Measurements from ENCODE around the gene TIPIN. TPM values are rescaled to one million over a fixed set of nuclear protein-coding genes. Genes with fewer than 3 reads are reported as not detected.
"Not testable (repeated sequence)": the region's sequence is repeated elsewhere in the genome, so short reads cannot be mapped to it uniquely, and the experiment has no call there.

The TIPIN gene
- total and polyA plus RNA-seq, 4 donors: 2.6 to 7.6 (median 3.4) TPM

GRCh38 chr15:66388043-66388363 is 31.5 kb upstream of the TIPIN start:
- intact Hi-C loops (cut with DNase I): loop anchor here in 1 of 2 donors (5.0 kb wide), 1 partner anchor 109 kb away; the partner anchor contains the start of gene SNAPC5
- no peak for DNase-seq
- H3K36me3 ChIP-seq (ENCODE audit: control insufficient read depth in 1 of 2, insufficient read depth in 2 of 2, low read length in 1 of 2): no peaks in the 10 kb centered on the region
- ATAC-seq (ENCODE audit: low FRiP score): no peak
- H3K4me1 ChIP-seq (ENCODE audit: control insufficient read depth in 1 of 2, insufficient read depth in 2 of 2, low read length in 2 of 2): no peaks in the 10 kb centered on the region
- no peaks in the 10 kb centered on the region for H3K9me3 ChIP-seq (ENCODE audit: control insufficient read depth, low read length)
- H3K27ac ChIP-seq (ENCODE audit: low read depth in 1 of 2, low read length in 2 of 2): peak overlapping the region in 1 of 2 donors; percentile 45
- no peaks in the 10 kb centered on the region for H3K27me3 ChIP-seq (ENCODE audit: control insufficient read depth in 1 of 2, insufficient read depth in 2 of 2, low read length in 1 of 2)
- 7 to 12% methylated on average over 3 of the region's 3 CpGs for WGBS, 2 donors
- H3K4me3 ChIP-seq (ENCODE audit: low read length in 2 of 2): peak overlapping the region in 1 of 2 donors; percentile 94

- Histone ChIP-seq H3K27ac (ENCODE audit: low read depth in 1 of 2, low read length in 2 of 2) (peak overlapping the region; percentile 45 to 62), H3K27me3 (ENCODE audit: control insufficient read depth in 1 of 2, insufficient read depth in 2 of 2, low read length in 1 of 2) (no peaks in the 10 kb centered on the region), H3K4me1 (ENCODE audit: control insufficient read depth in 1 of 2, insufficient read depth in 2 of 2, low read length in 2 of 2) (no peaks in the 10 kb centered on the region), H3K36me3 (ENCODE audit: control insufficient read depth in 1 of 2, insufficient read depth in 2 of 2, low read length in 1 of 2) (no peaks in the 10 kb centered on the region), H3K4me3 (ENCODE audit: low read length in 2 of 2) (peak overlapping the region; percentile 87 to 94), H3K9me3 (ENCODE audit: control insufficient read depth, low read length) (no peaks in the 10 kb centered on the region)
- ATAC-seq (ENCODE audit: low FRiP score) (peak; percentile 73), DNase-seq (peak; percentile 81 to 94)
- WGBS, 2 donors: 0 to 1% methylated on average over 59 to 62 of the region's 62 CpGs
- intact Hi-C loops (cut with DNase I): loop anchor here (2.0 to 5.0 kb wide), 2 partner anchors 109 to 110 kb away; partner anchors contain the start of gene SNAPC5 (in 2 of the 2)
Measured at GRCh38 chr15:66387163-66388042, 30.9 kb upstream of the TIPIN start.

- Histone ChIP-seq H3K27ac (ENCODE audit: low read depth in 1 of 2, low read length in 2 of 2) (peak within 1 kb of the TSS; percentile 45 to 62), H3K36me3 (ENCODE audit: control insufficient read depth in 1 of 2, insufficient read depth in 2 of 2, low read length in 1 of 2) (no peaks in the 10 kb centered on the region), H3K4me3 (ENCODE audit: low read length in 2 of 2) (peak within 1 kb of the TSS; percentile 87 to 94), H3K4me1 (ENCODE audit: control insufficient read depth in 1 of 2, insufficient read depth in 2 of 2, low read length in 2 of 2) (no peaks in the 10 kb centered on the region), H3K9me3 (ENCODE audit: control insufficient read depth, low read length) (no peaks in the 10 kb centered on the region), H3K27me3 (ENCODE audit: control insufficient read depth in 1 of 2, insufficient read depth in 2 of 2, low read length in 1 of 2) (no peaks in the 10 kb centered on the region)
- intact Hi-C loops (cut with DNase I): loop anchor here (2.0 to 5.0 kb wide), 2 partner anchors 110 to 111 kb away; partner anchors contain the start of gene SNAPC5 (in 2 of the 2)
- 3 to 4% methylated on average over 62 to 69 of the region's 69 CpGs for WGBS, 2 donors
- peak; percentile 99 for DNase-seq
- ATAC-seq (ENCODE audit: low FRiP score): peak; percentile 98
Measured at GRCh38 chr15:66386204-66387123, 30.0 kb upstream of the TIPIN start, which contains the start of gene MAP2K1. TSS of gene MAP2K1 (plus strand) at chr15:66386912. CDS start at chr15:66387348, 436 bp downstream.

DNA sequence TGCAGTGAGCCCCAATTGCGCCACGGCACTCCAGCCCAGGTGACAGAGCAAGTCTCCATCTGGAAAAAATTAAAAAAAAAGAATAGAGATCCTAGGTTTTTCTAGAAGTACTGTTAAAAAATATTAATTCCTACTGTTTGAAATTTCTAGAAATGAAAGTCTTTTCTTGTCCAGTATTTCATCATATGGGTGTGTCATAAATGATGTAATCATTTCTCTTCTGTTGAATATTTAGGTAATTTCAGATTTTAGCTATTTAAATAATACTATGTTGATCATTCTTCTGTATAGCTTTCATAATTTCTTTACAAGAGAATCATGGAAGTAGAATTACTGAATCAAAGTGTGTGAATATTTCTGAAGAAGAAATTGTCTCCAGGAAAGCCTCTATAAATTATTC is 24.9 kb upstream of the TIPIN start:
- H3K36me3 ChIP-seq (ENCODE audit: control insufficient read depth in 1 of 2, insufficient read depth in 2 of 2, low read length in 1 of 2); DNase-seq; ATAC-seq (ENCODE audit: low FRiP score); intact Hi-C loops (cut with DNase I); H3K9me3 ChIP-seq (ENCODE audit: control insufficient read depth, low read length); H3K27me3 ChIP-seq (ENCODE audit: control insufficient read depth in 1 of 2, insufficient read depth in 2 of 2, low read length in 1 of 2); H3K4me3 ChIP-seq (ENCODE audit: low read length in 2 of 2); H3K27ac ChIP-seq (ENCODE audit: low read depth in 1 of 2, low read length in 2 of 2); H3K4me1 ChIP-seq (ENCODE audit: control insufficient read depth in 1 of 2, insufficient read depth in 2 of 2, low read length in 2 of 2): not testable (repeated sequence)
- whole genome bisulfite sequencing, 2 donors: 95 to 100% methylated on average over 2 of the region's 2 CpGs

- no peak for DNase-seq
- Histone ChIP-seq H3K9me3 (ENCODE audit: control insufficient read depth, low read length) (no peaks in the 10 kb centered on the region), H3K27ac (ENCODE audit: low read depth in 1 of 2, low read length in 2 of 2) (no peak overlapping the region), H3K36me3 (ENCODE audit: control insufficient read depth in 1 of 2, insufficient read depth in 2 of 2, low read length in 1 of 2) (no peaks in the 10 kb centered on the region), H3K4me3 (ENCODE audit: low read length in 2 of 2) (no peak overlapping the region), H3K4me1 (ENCODE audit: control insufficient read depth in 1 of 2, insufficient read depth in 2 of 2, low read length in 2 of 2) (no peaks in the 10 kb centered on the region), H3K27me3 (ENCODE audit: control insufficient read depth in 1 of 2, insufficient read depth in 2 of 2, low read length in 1 of 2) (no peaks in the 10 kb centered on the region)
- no peak for ATAC-seq (ENCODE audit: low FRiP score)
- WGBS, 2 donors: 78 to 80% methylated on average over 7 of the region's 7 CpGs
- intact Hi-C loops (cut with DNase I): no loop called here
Measured at GRCh38 chr15:66378814-66379430, 22.4 kb upstream of the TIPIN start.

- DNase-seq (no peak), ATAC-seq (ENCODE audit: low FRiP score) (no peak)
- Histone ChIP-seq H3K4me1 (ENCODE audit: control insufficient read depth in 1 of 2, insufficient read depth in 2 of 2, low read length in 2 of 2) (no peaks in the 10 kb centered on the region), H3K27me3 (ENCODE audit: control insufficient read depth in 1 of 2, insufficient read depth in 2 of 2, low read length in 1 of 2) (no peaks in the 10 kb centered on the region), H3K4me3 (ENCODE audit: low read length in 2 of 2) (no peak overlapping the region), H3K9me3 (ENCODE audit: control insufficient read depth, low read length) (peaks cover 2% of the 10 kb centered on the region), H3K27ac (ENCODE audit: low read depth in 1 of 2, low read length in 2 of 2) (no peak overlapping the region), H3K36me3 (ENCODE audit: control insufficient read depth in 1 of 2, insufficient read depth in 2 of 2, low read length in 1 of 2) (no peaks in the 10 kb centered on the region)
- intact Hi-C loops (cut with DNase I): no loop called here
- WGBS, 2 donors: 97% methylated on average over 4 of the region's 4 CpGs
Measured at GRCh38 chr15:66374179-66374578, 17.7 kb upstream of the TIPIN start.

- 43% methylated on average over 12 of the region's 12 CpGs for WGBS, 2 donors
- ATAC-seq (ENCODE audit: low FRiP score) (no peak), DNase-seq (no peak)
- H3K27me3 ChIP-seq (ENCODE audit: control insufficient read depth in 1 of 2, insufficient read depth in 2 of 2, low read length in 1 of 2): no peaks in the 10 kb centered on the region
- H3K4me1 ChIP-seq (ENCODE audit: control insufficient read depth in 1 of 2, insufficient read depth in 2 of 2, low read length in 2 of 2): no peaks in the 10 kb centered on the region
- H3K4me3 ChIP-seq (ENCODE audit: low read length in 2 of 2): no peak overlapping the region
- intact Hi-C loops (cut with DNase I): no loop called here
- peaks cover 2% of the 10 kb centered on the region for H3K9me3 ChIP-seq (ENCODE audit: control insufficient read depth, low read length)
- no peak overlapping the region for H3K27ac ChIP-seq (ENCODE audit: low read depth in 1 of 2, low read length in 2 of 2)
- H3K36me3 ChIP-seq (ENCODE audit: control insufficient read depth in 1 of 2, insufficient read depth in 2 of 2, low read length in 1 of 2): no peaks in the 10 kb centered on the region
Measured at GRCh38 chr15:66369773-66370651, 13.5 kb upstream of the TIPIN start.
